Esophagus muscularis mucosa (tissue), 4 donors: ENCODE data around the gene ADAR. TPM values are rescaled to one million over a fixed set of nuclear protein-coding genes. Genes with fewer than 3 reads are reported as not detected.
A peak's percentile ranks its signal among the peaks of the same experiment; 100 is the strongest.

Experiments
- DNase-seq: peaks from one replicate; pipeline ENCODE4 v3.0.0-alpha.2; 2017; ENCODE audit errors: extremely low spot score
- H3K27ac ChIP-seq, 4 donors: fragments of 200-600 bp; sonication (generic); replicated peaks in 1 of 4; 1 replicate in 3 of 4; 2 replicates in 1 of 4; pipeline ENCODE4 v1.5.1; 2016 to 2019; ENCODE audit warnings: mild to moderate bottlenecking in 1 of 4
- H3K27me3 ChIP-seq, 4 donors: fragments of 200-600 bp; sonication (generic); one replicate each; pipeline versions ENCODE4 v1.5.1 to v1.6.0; 2016 to 2019
- H3K36me3 ChIP-seq, 4 donors: fragments of 200-600 bp; sonication (generic); one replicate each; pipeline ENCODE4 v1.5.1; 2016 to 2019
- H3K4me1 ChIP-seq, 4 donors: fragments of 200-600 bp; sonication (generic); one replicate each; pipeline ENCODE4 v1.5.1; 2016 to 2019
- H3K4me3 ChIP-seq, 4 donors: fragments of 200-600 bp; sonication (generic); 1 replicate in 2 of 4; 2 replicates in 2 of 4; pipeline ENCODE4 v1.5.1; 2016 to 2019; ENCODE audit warnings: mild to moderate bottlenecking in 4 of 4, moderate library complexity in 1 of 4
- H3K9me3 ChIP-seq, 4 donors: fragments of 200-600 bp; sonication (generic); 1 replicate in 3 of 4; 2 replicates in 1 of 4; pipeline ENCODE4 v1.5.1; 2016 to 2019
- EP300 ChIP-seq: sonication (generic); formaldehyde crosslinking; IDR thresholded peaks from one replicate; pipeline ENCODE4 v1.6.1; 2017; ENCODE audit warnings: antibody characterized with exemption
- POLR2A ChIP-seq: fragments of 450-650 bp; IDR thresholded peaks from one replicate; pipeline ENCODE4 v1.6.1; 2017; ENCODE audit warnings: antibody characterized with exemption, moderate library complexity, mild to moderate bottlenecking, low read depth
- POLR2AphosphoS5 ChIP-seq, 2 donors: sonication (generic); formaldehyde crosslinking; IDR thresholded peaks; one replicate each; pipeline ENCODE4 v1.6.1; 2017; ENCODE audit warnings: antibody characterized with exemption in 2 of 2
- WGBS: methylation state at CpG from one replicate; pipeline ENCODE4 v1.1.5; 2018; 5-methylcytosine and 5-hydroxymethylcytosine counted together
- intact Hi-C: fragments of 100-400 bp; cut with DNase I; formaldehyde crosslinking; loops from one replicate; pipeline ENCODE4 v1.15.1; 2023
- total RNA-seq, 4 donors: library from RNA; depleted of rRNA; stranded (reverse); fragments of >200 nt; gene quantifications; one replicate each; pipeline versions ENCODE4 v1.1.0 to v1.2.1, GENCODE V29; 2016
- TF ChIP-seq, protein P1 (sequence below), 3 experiments: fragments of 200-600 bp in 2 of 3; fragments of 450-650 bp in 1 of 3; sonication (generic) in 2 of 3; IDR thresholded peaks; one replicate each; pipeline ENCODE4 v1.5.1; 2017 to 2019; ENCODE audit warnings: antibody characterized with exemption in 3 of 3, mild to moderate bottlenecking in 2 of 3, moderate library complexity in 1 of 3

Gene ADAR
- total RNA-seq, 4 donors from 2014 or later, result 80.2 to 96.3 (median 87.1) TPM

DNA sequence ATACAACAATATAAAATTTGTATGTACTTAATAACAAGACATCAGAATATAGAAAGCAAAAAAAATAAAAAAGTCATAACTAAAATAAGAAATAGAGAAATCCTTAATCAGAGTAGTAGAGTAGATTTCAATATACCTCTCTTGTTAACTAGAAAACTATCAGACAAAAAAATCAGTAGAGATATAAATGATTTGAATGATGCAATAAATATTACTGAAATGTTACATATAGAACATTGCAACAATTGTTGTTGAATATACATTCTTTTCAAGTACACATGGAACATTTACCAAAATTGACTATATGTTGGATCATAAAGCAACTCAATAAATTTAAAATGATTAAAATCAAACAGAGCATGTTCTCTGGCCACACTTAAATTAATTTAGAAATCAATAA is 31.9 kb upstream of the ADAR start:
- TF ChIP-seq POLR2AphosphoS5 (IDR thresholded peaks at IDR 0.05) (no peak), POLR2A (no peak), EP300 (no peak)
- TF ChIP-seq, protein P1, sequence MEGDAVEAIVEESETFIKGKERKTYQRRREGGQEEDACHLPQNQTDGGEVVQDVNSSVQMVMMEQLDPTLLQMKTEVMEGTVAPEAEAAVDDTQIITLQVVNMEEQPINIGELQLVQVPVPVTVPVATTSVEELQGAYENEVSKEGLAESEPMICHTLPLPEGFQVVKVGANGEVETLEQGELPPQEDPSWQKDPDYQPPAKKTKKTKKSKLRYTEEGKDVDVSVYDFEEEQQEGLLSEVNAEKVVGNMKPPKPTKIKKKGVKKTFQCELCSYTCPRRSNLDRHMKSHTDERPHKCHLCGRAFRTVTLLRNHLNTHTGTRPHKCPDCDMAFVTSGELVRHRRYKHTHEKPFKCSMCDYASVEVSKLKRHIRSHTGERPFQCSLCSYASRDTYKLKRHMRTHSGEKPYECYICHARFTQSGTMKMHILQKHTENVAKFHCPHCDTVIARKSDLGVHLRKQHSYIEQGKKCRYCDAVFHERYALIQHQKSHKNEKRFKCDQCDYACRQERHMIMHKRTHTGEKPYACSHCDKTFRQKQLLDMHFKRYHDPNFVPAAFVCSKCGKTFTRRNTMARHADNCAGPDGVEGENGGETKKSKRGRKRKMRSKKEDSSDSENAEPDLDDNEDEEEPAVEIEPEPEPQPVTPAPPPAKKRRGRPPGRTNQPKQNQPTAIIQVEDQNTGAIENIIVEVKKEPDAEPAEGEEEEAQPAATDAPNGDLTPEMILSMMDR (IDR thresholded peaks at IDR 0.05), result no peak
- intact Hi-C loops, result no loop called here
- H3K4me3 ChIP-seq, result no peak overlapping the region
- no peak overlapping the region for H3K27ac ChIP-seq
- H3K27me3 ChIP-seq, result peaks cover 0 to 18% (median 0%) of the 10 kb centered on the region in 4 donors
- DNase-seq, result no peak
- H3K36me3 ChIP-seq, result no peaks in the 10 kb centered on the region
- peaks cover 0 to 4% (median 0%) of the 10 kb centered on the region in 4 donors for H3K9me3 ChIP-seq
- no peaks in the 10 kb centered on the region for H3K4me1 ChIP-seq

DNA sequence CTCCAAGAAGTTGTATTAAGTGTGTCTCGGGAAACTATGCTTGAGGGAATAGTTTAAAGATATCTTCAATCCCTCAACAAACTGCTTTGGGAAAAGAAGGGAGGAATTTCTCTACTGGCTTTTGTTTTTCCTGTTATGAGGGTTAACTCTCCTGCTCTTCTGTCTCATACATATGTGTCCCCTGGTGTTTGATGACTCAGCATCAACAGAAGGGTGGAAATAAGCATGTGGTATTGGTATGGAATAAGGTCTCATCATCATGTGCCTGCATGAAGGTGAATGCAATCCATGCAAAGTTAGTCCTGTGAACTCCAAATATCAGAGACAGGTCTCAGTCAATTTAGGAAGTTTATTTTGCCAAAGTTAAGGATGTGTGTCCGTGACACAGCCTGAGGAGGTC is 27.2 kb upstream of the ADAR start:
- TF ChIP-seq EP300, result no peak
- no peak for TF ChIP-seq POLR2A
- TF ChIP-seq POLR2AphosphoS5 (IDR thresholded peaks at IDR 0.05), result no peak
- TF ChIP-seq, protein P1 (IDR thresholded peaks at IDR 0.05), result no peak
- WGBS, result 62% methylated on average over 2 of the region's 2 CpGs
- Histone ChIP-seq H3K27ac (no peak overlapping the region), H3K36me3 (no peaks in the 10 kb centered on the region), H3K4me1 (no peaks in the 10 kb centered on the region), H3K27me3 (peaks cover 0 to 18% (median 0%) of the 10 kb centered on the region in 4 donors), H3K9me3 (peaks cover 0 to 4% (median 0%) of the 10 kb centered on the region in 4 donors), H3K4me3 (no peak overlapping the region)
- no peak for DNase-seq
- intact Hi-C loops, result no loop called here

DNA sequence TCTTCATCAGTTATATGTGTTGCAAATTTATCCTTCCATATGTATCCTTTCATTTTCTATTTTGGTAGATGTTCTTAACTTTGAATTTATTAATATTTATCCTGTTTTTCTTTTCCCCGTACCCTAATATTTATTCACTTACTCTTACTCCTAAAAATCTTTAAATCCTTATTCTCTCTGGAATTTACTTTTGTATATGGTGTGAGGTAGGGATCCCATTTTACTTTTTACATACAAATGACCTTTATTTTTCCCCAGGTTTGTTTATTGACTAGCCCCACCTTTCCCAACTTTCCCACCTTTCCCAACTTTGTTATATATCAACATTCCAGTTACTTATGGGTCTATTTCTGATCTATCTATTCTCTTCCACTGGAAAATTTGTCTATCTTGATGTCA is 21.7 kb upstream of the ADAR start:
- no CpG with 5 or more reads among the region's 1 CpG for WGBS
- Histone ChIP-seq H3K4me3 (no peak overlapping the region), H3K4me1 (peaks cover 17 to 27% (median 20%) of the 10 kb centered on the region in 4 donors), H3K36me3 (no peaks in the 10 kb centered on the region), H3K27me3 (no peaks in the 10 kb centered on the region), H3K9me3 (peaks cover 0 to 7% (median 2%) of the 10 kb centered on the region in 4 donors), H3K27ac (no peak overlapping the region)
- intact Hi-C loops, result no loop called here
- DNase-seq, result no peak
- TF ChIP-seq POLR2A (no peak), POLR2AphosphoS5 (IDR thresholded peaks at IDR 0.05) (no peak), EP300 (no peak)
- TF ChIP-seq, protein P1 (IDR thresholded peaks at IDR 0.05), result no peak

DNA sequence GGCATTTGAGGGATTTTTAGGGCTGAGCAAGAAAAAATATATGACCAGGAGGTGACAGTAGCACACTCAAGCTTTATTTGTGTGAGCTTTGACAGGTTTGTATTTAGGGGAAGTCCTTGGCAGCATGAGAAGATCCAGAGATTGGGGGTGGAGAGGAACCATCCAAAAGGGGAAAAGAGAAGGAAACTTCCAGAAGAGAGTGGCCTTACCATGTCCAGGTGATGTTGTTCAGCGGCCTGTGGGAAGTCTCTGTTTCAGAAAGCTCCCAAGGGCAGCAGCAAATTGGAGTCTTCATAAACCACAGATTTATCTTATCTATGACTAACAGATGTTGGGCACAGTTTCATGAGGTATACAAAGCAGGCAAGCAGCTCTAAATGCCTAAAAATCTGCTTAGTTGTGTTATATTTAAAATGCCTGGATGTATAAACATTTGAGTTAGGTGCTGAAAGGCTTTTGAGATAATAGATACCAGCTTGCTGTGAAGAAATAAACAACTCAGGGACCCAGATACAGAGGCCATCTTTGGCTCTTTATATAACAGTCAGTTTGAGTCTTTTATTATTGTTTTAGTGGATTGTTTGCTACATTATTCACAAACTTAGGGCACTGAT is 21.2 kb upstream of the ADAR start:
- intact Hi-C loops, result no loop called here
- no peak overlapping the region for H3K27ac ChIP-seq
- peaks cover 17 to 27% (median 20%) of the 10 kb centered on the region in 4 donors for H3K4me1 ChIP-seq
- no peak overlapping the region for H3K4me3 ChIP-seq
- DNase-seq, result no peak
- 83% methylated on average over 1 of the region's 1 CpG for WGBS
- no peaks in the 10 kb centered on the region for H3K27me3 ChIP-seq
- TF ChIP-seq POLR2AphosphoS5 (IDR thresholded peaks at IDR 0.05), result no peak
- no peak for TF ChIP-seq EP300
- no peak for TF ChIP-seq POLR2A
- TF ChIP-seq, protein P1 (IDR thresholded peaks at IDR 0.05), result no peak
- no peaks in the 10 kb centered on the region for H3K36me3 ChIP-seq
- peaks cover 0 to 7% (median 2%) of the 10 kb centered on the region in 4 donors for H3K9me3 ChIP-seq

DNA sequence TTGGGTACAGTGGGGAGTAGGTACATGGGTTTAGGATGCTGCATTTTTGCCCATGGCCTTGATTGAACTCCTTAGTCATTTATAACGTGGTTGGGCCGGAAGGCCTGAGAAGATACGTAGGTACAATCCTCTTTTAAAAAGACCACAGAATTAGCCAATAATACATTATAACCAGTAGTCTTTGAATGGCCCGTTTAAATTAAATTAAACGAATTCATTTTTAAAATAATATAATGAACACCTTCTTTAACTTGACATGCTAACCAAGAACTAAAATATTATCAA is 20.1 kb upstream of the ADAR start:
- WGBS, result 11% methylated on average over 5 of the region's 5 CpGs
- DNase-seq, result no peak
- Histone ChIP-seq H3K27me3 (no peaks in the 10 kb centered on the region), H3K27ac (peak overlapping the region; percentile 91 to 98 (median 95)), H3K4me3 (peak overlapping the region; percentile 90 to 99 (median 96)), H3K4me1 (peaks cover 18 to 31% (median 23%) of the 10 kb centered on the region in 4 donors), H3K9me3 (peaks cover 0 to 7% (median 2%) of the 10 kb centered on the region in 4 donors), H3K36me3 (peaks cover 0 to 3% (median 0%) of the 10 kb centered on the region in 4 donors)
- intact Hi-C loops, result no loop called here
- TF ChIP-seq EP300, result no peak
- TF ChIP-seq, protein P1 (IDR thresholded peaks at IDR 0.05), result peak in 1 of 3 experiments; percentile 3
